ENCODE data around the gene CTCF.

Gene CTCF

DNA sequence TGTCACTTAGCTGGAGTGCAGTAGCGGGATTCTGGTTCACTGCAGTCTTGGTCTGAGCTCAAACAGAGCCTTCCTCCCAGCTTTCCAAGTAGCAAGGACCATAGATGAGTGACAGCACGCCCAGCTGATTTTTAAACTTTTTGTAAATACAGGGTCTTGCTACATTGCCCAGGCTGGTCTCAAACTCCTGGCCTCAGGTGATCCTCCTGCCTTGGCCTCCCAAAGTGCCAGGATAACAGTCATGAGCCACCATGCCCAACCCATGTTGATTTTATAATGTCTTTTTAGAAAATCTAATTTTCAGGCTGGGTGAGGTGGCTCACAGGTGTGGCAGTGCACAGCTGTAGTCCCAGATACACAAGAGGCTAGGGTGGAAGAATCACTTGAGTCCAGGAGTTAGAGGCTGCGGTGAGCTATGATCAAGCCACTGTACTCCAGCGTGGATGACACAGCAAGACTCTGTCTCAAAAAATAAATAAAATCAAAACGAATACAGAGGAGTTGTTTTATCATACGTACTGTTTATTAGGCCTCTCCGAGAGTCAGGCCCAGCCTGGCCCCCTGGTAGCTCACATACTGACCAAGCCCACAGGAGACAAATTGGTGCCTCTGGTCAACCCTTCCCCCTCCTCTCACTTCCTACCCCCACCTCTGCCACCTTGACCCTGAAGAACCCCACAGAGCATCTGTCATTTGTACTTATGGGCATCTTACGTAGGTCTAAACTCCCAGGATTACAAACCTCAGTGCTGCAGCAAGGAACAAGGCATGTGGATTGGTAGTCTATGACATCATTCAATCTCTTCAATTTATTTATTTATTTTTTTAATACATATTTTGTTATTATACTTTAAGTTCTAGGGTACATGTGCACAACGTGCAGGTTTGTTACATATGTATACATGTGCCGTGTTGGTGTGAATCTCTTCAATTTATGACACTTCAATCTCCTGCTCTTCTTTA is 117.9 kb downstream of the CTCF start:
- no peak for DNase-seq (ENCODE audit: low spot score)
- POLR2A ChIA-PET (ENCODE audit: low non-redundant PET), result no interaction called here

DNA sequence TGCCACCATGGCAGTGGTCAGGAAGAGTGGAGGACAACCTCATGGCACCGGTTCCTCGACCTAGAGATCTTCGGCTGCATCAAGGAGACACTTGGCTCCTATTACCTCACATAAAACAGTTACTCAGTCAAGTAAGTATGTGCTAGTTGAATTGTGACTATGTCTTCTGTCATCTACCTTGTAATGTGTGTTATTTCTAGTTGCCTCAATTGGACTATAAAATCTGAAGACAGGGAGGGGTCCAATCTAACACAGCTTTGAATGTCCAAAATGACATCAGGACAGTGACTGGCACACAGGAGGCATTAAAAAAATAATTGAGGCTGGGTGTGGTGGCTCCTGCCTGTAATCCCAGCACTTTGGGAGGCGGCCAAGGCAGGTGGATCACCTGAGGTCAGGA is 121.4 kb downstream of the CTCF start:
- no peak for DNase-seq (ENCODE audit: low spot score)
- ChIA-PET POLR2A (ENCODE audit: low non-redundant PET) (no interaction called here), CTCF (interaction anchor here (2.7 kb wide), 1 partner anchor 11 kb away, joined by 15 read pairs; no protein-coding TSS in a partner anchor)
- no peak overlapping the region for H3K27ac ChIP-seq
- TF ChIP-seq, protein P1, sequence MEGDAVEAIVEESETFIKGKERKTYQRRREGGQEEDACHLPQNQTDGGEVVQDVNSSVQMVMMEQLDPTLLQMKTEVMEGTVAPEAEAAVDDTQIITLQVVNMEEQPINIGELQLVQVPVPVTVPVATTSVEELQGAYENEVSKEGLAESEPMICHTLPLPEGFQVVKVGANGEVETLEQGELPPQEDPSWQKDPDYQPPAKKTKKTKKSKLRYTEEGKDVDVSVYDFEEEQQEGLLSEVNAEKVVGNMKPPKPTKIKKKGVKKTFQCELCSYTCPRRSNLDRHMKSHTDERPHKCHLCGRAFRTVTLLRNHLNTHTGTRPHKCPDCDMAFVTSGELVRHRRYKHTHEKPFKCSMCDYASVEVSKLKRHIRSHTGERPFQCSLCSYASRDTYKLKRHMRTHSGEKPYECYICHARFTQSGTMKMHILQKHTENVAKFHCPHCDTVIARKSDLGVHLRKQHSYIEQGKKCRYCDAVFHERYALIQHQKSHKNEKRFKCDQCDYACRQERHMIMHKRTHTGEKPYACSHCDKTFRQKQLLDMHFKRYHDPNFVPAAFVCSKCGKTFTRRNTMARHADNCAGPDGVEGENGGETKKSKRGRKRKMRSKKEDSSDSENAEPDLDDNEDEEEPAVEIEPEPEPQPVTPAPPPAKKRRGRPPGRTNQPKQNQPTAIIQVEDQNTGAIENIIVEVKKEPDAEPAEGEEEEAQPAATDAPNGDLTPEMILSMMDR (conservative IDR thresholded peaks at IDR 0.05; ENCODE audit: low read depth), result no peak

More for the DNA sequence above, 117.9 kb downstream of the CTCF start:
- no peak overlapping the region for H3K27ac ChIP-seq
- TF ChIP-seq, protein P1 (conservative IDR thresholded peaks at IDR 0.05; ENCODE audit: low read depth), result no peak
- CTCF ChIA-PET, result interaction anchor here (0.6 to 0.9 kb wide), 3 partner anchors 43 to 136 kb away, joined by 3 to 4 read pairs (median 4); no protein-coding TSS in a partner anchor

DNA sequence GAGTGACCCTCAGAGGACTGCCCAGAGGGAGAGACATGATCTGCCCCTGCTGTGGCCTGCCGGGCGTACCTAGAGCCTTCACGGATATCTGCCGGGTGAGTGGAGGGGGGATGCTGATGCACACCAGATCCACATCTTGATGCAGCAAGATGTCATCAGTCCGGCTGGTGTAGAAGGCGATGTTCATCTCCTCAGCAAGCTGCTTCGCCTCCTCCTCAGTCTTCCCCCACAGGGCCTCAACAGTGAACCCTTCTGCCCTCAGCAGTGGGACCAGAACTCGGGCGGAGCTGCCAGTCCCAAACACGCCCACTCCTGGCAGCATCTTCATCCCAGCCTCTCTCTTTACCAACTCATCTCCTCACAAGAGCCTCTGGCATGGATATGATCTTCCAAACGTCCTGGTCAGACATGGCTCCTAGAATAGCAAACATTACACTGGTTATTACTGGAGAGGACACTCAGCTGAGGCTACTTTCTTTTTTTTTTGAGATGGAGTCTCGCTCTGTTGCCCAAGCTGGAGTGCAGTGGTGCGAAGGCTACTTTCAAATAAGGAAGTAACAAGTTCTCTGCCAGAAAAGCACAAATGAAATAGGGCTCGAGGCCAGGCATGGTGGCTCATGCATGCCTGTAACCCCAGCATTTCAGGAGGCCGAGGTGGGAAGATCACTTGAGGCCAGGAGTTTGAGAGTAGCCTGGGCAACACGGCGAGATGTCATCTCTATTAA is 123.2 kb downstream of the CTCF start:
- ChIA-PET CTCF (no interaction called here), POLR2A (ENCODE audit: low non-redundant PET) (no interaction called here)
- no peak overlapping the region for H3K27ac ChIP-seq
- TF ChIP-seq, protein P1 (conservative IDR thresholded peaks at IDR 0.05; ENCODE audit: low read depth), result no peak
- DNase-seq (ENCODE audit: low spot score), result no peak
